Fibroblast of the aortic adventitia (primary cell): ENCODE results near the gene WLS. TPM values are rescaled to one million over a fixed set of nuclear protein-coding genes. Genes with fewer than 3 reads are reported as not detected.

Experiments
- DNase-seq: peaks from one replicate; pipeline ENCODE4 v3.0.0-alpha.2; 2010; ENCODE audit warnings: low read depth
- H3K4me3 ChIP-seq: 2 replicates; pipeline ENCODE4 v1.5.1; 2011; ENCODE audit warnings: low read depth, mild to moderate bottlenecking, control low read depth, low read length, moderate library complexity
- CTCF ChIP-seq: IDR thresholded peaks from 2 replicates; pipeline ENCODE4 v1.5.1; 2011; ENCODE audit warnings: mild to moderate bottlenecking, low read length, control low read depth, inconsistent platforms; ENCODE audit not compliant: insufficient read depth
- total RNA-seq: library from RNA; depleted of rRNA; stranded (reverse); fragments of >200 nt; gene quantifications from 2 replicates; pipeline ENCODE4 v1.2.3, GENCODE V29; 2012; ENCODE audit warnings: low replicate concordance

The WLS gene
- total RNA-seq, 1 donor = 235 TPM

GRCh38 chr1:68213843-68214242, 18.5 kb downstream of the WLS start:
- no peak for TF ChIP-seq CTCF
- H3K4me3 ChIP-seq = no peak overlapping the region
- peak; percentile 79 for DNase-seq

DNA sequence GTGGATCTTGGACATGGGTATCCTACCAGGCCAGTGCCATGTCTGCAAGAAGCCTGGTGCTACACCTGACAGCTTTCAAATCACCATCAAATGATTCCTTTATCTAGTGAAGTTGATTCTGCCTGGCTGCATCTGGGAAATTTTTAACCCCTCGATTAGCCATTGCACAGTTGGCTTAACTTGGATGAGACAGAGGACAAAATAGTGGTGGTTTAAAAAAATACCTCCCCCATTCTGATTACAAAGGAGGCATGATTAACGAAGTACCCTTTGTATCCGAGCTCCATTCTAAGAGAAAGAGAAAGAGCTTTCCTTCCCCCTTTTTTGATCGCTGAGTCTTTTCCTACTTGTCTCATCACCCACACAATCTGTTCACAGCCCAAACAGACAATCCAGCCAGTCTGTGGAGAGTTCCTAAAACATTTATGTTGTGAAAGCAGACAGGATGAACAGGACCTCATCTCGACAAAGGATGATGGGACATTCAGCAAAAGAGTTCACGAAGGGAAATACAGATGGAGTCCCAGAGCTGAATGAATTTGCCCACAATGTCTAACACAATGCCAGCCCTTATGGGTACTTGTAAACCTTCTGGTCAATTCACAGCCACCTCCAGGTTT, 20.5 kb downstream of the WLS start:
- no peak for TF ChIP-seq CTCF
- no peak for DNase-seq
- H3K4me3 ChIP-seq = no peak overlapping the region

DNA sequence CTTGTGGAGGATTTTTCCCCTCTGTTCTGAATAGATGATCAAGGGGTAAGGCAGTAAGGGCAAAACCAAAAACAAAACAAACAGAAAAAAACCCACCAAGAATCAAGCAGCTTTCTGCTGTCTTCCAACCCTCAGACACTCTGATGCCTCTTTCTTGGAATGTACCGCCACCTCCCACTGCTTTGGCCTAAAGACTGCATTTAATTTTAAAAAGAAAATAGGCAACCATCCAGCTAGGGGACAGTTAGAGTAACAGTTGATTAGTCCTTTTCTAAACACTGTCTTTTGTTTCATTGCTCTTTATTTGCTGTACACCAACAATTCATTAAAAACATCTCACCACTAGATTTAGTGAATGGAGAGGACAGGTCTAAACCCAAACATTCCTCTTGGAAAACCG, 21.5 kb downstream of the WLS start:
- no peak for DNase-seq
- H3K4me3 ChIP-seq = no peak overlapping the region
- no peak for TF ChIP-seq CTCF

GRCh38 chr1:68210027-68210426, 22.3 kb downstream of the WLS start:
- TF ChIP-seq CTCF = no peak
- H3K4me3 ChIP-seq = no peak overlapping the region

DNA sequence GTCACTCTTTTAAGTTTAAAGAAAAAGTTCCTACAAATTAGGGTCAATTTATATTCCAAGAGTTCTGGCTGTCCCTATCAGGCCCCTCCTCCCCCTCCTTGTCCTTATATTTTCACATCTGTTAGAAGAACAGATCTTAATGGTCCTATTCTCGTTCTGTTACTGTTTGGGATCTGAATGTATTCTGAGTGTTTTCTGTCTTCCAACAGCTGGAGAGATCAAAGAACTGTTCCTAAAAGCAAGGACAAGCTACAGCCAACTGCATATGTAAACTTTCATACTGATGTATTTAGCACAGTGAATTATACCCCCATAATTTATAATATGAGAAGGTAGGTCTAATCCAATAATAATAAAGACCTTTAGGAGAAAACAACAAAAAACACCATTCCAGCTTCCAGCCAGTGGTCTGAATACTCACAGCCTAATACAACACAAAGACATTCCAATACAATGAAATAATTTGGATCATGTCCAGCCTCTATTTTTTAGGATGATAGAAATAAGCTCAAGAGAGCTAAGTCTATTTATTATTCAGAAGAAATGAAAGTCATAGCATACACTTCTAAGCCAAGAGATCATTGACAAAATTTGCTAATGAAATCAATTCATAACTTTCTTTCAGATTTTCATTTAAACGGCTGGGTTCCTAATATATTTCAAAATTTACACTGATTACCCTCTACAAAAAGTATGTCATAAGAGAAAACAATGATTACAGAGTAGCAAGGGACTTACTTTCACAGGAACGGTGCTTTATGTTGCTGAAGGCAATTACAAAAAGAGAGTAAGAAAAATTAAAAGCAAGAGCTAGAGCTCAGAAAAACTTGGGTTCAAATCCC, 25.3 kb downstream of the WLS start:
- DNase-seq = peak; percentile 75
- no peak for TF ChIP-seq CTCF
- no peak overlapping the region for H3K4me3 ChIP-seq

More at GRCh38 chr1:68210027-68210426, 22.3 kb downstream of the WLS start:
- DNase-seq = no peak

GRCh38 chr1:68205794-68206358, 26.4 kb downstream of the WLS start:
- no peak for DNase-seq
- H3K4me3 ChIP-seq = no peak overlapping the region
- no peak for TF ChIP-seq CTCF
